Measurements from ENCODE around the gene MINK1. TPM values are rescaled to one million over a fixed set of nuclear protein-coding genes. Genes with fewer than 3 reads are reported as not detected.

MINK1 gene
- total RNA-seq, 1 experiment from 2014 or later, result 68.8 TPM

- 0 out of 7 replicates have a peak overlapping the region, but pooled peaks of 1 of the 3 experiments have one; percentile 100 for H3K27ac Mint-ChIP-seq
These were observed 38.0 kb upstream of the MINK1 start for GRCh38 chr17:4795168-4795567.

More at GRCh38 chr17:4795168-4795567, 38.0 kb upstream of the MINK1 start:
- Histone ChIP-seq H2BK12ac (ENCODE audit: insufficient read length, low read depth, low read length) (no peak overlapping the region), H2BK120ac (ENCODE audit: low read depth, low read length, poor library complexity, severe bottlenecking) (no peak overlapping the region), H3T11ph (ENCODE audit: low read length) (no peak overlapping the region), H4K20me1 (ENCODE audit: control insufficient read depth, insufficient read depth, insufficient read length) (no peaks in the 10 kb centered on the region), H3K4me1 (ENCODE audit: insufficient read depth, low read length) (no peaks in the 10 kb centered on the region), H2BK15ac (ENCODE audit: low read depth, low read length) (no peak overlapping the region), H3K9me3 (ENCODE audit: control insufficient read depth, low read depth, low read length) (no peaks in the 10 kb centered on the region), H2AFZ (ENCODE audit: low read length) (no peak overlapping the region), H4K5ac (ENCODE audit: insufficient read length, low read depth, low read length) (no peak overlapping the region), H3K9ac (ENCODE audit: extremely low read depth, insufficient read length, low read length) (no peak overlapping the region), H2BK5ac (ENCODE audit: insufficient read length, low read length) (no peak overlapping the region), H4K91ac (ENCODE audit: insufficient read length, low read depth, low read length) (no peak overlapping the region), H2AK5ac (ENCODE audit: insufficient read length, low read length) (no peak overlapping the region), H3K23me2 (ENCODE audit: insufficient read length, low read depth, low read length, poor library complexity, severe bottlenecking) (peaks cover 4% of the 10 kb centered on the region), H3K56ac (ENCODE audit: insufficient read length, low read depth, low read length) (no peak overlapping the region), H2BK20ac (ENCODE audit: low read depth, low read length, poor library complexity, severe bottlenecking) (no peak overlapping the region), H3K23ac (ENCODE audit: insufficient read length, low read depth, low read length) (no peak overlapping the region), H3K18ac (ENCODE audit: insufficient read length, low read depth, low read length) (no peak overlapping the region), H3K27me3 (ENCODE audit: insufficient read depth, low read length) (peaks cover 4% of the 10 kb centered on the region; the same call in 1 of the 2 replicates), H3K79me2 (ENCODE audit: insufficient read depth, low read length) (no peaks in the 10 kb centered on the region), H3K4me2 (ENCODE audit: insufficient read depth, insufficient read length, low read length) (no peak overlapping the region), H3K14ac (ENCODE audit: insufficient read depth, low read length) (no peak overlapping the region), H3K27ac (ENCODE audit: insufficient read length, low read depth, low read length) (no peak overlapping the region), H3K79me1 (ENCODE audit: insufficient read depth, low read depth, low read length, poor library complexity, severe bottlenecking) (no peaks in the 10 kb centered on the region), H4K8ac (replicated peaks; ENCODE audit: insufficient read length, low read depth, low read length) (no peak overlapping the region), H3K4ac (ENCODE audit: low read depth, low read length) (no peak overlapping the region)
- Mint-ChIP-seq H3K9me3 (no peaks in the 10 kb centered on the region), H3K4me1 (peaks cover 8 to 11% of the 10 kb centered on the region in 2 experiments), H3K4me3 (peak overlapping the region in 1 of 2 experiments; percentile 97; a peak in 1 of 5 replicates), H3K36me3 (ENCODE audit: insufficient read depth in 1 of 3, low read depth in 3 of 3) (peaks cover 16 to 23% (median 19%) of the 10 kb centered on the region in 3 experiments; a peak in 6 of 7 replicates), H3K27me3 (ENCODE audit: low read depth) (peaks cover 29% of the 10 kb centered on the region)
- no CpG with 5 or more reads among the region's 1 CpG for WGBS (ENCODE audit: extremely low coverage, insufficient read length, low lambda C conversion rate)
- TF ChIP-seq CTCF (conservative IDR thresholded peaks at IDR 0.05), result no peak
- DNase-seq, result no peak
